Activated B cell treated with CpG ODN at 0.5 μM for 24 hours (primary cell): ENCODE measurements around the gene HSPA5. TPM values are rescaled to one million over a fixed set of nuclear protein-coding genes. Genes with fewer than 3 reads are reported as not detected.
A peak's percentile ranks its signal among the peaks of the same experiment; 100 is the strongest.

ENCODE experiments used
- ATAC-seq: fragments of 200-7000 bp; cut with Tn5 transposase; one replicate; pipeline ENCODE4 v1.10.0; 2021; ENCODE audit warnings: low read depth, mild to moderate bottlenecking, moderate library complexity
- CTCF ChIA-PET: fragments of 350-600 bp; sonication (Branson Sonifier 250); formaldehyde crosslinking; loops from one replicate; lab custom pipeline; 2021; ENCODE audit warnings: antibody characterized with exemption; lab: Charles Lee
- POLR2A ChIA-PET: fragments of 350-600 bp; sonication (Branson Sonifier 250); formaldehyde crosslinking; loops from one replicate; lab custom pipeline; 2021; ENCODE audit warnings: antibody characterized with exemption; lab: Charles Lee
- DNase-seq: peaks from one replicate; pipeline ENCODE4 v3.0.0; 2022
- H3K27ac Mint-ChIP-seq: one replicate; pipeline ENCODE4 v1.8.0; 2020; ENCODE audit warnings: mixed read lengths
- H3K27me3 Mint-ChIP-seq: one replicate; pipeline ENCODE4 v1.8.0; 2021; ENCODE audit warnings: mixed read lengths
- H3K36me3 Mint-ChIP-seq: one replicate; pipeline ENCODE4 v1.8.0; 2021; ENCODE audit warnings: low read depth, mixed read lengths
- H3K4me1 Mint-ChIP-seq: one replicate; pipeline ENCODE4 v1.8.0; 2021; ENCODE audit warnings: mixed read lengths
- H3K4me3 Mint-ChIP-seq: one replicate; pipeline ENCODE4 v1.8.0; 2020; ENCODE audit warnings: mild to moderate bottlenecking, mixed read lengths
- H3K9me3 Mint-ChIP-seq: one replicate; pipeline ENCODE4 v1.8.0; 2020; ENCODE audit warnings: mixed read lengths
- intact Hi-C: fragments of 100-400 bp; cut with micrococcal nuclease; formaldehyde crosslinking; loops from one replicate; pipeline ENCODE4 v1.15.1; 2024
- total RNA-seq: library from RNA; stranded (reverse); gene quantifications from 2 replicates; pipeline ENCODE4 v1.2.3, GENCODE V29; 2022
- TF ChIP-seq, protein P1 (sequence below): fragments of 200-600 bp; IDR thresholded peaks from one replicate; pipeline ENCODE4 v1.8.0; 2022; ENCODE audit warnings: antibody characterized with exemption, mild to moderate bottlenecking

Gene HSPA5
- total RNA-seq, 1 donor from 2014 or later, result 118 TPM

DNA sequence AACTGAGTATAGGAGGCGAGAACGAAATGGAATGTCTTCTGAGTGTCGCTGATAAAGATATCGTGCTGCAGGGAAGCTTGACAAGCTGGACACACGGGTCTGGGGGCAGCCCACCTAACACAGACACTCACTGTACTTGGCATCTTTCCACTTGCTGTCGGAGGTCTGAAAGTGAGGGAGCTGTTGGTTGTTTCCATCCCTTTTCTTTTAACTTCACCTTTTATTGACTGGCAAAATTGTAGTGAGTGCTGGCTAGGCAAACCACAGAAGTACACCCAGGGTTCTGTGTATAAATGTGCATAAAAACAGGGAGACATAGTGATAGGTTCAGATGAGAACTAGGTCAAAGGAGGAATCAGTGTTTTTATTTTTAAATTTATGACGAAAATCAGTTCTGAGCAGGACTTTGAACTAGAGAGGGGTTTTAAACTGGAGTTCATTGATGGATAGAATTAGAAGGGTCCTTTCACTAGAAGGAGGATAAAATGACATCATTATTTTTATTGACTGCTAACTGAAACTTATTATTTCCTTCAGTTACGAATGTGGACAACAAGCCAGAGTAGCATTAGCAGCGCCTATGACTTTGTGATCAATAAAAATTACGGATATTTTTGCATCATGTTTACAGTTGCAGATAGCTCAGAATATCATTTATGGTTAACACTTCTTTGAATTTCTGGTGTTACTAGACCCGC lies 21.3 kb upstream of the HSPA5 start:
- intact Hi-C loops, result loop anchor here (5.0 kb wide), 2 partner anchors 400 to 485 kb away; partner anchors contain the start of genes ARPC5L, PBX3 and RPL35
- Mint-ChIP-seq H3K27ac (peak overlapping the region; percentile 99), H3K4me1 (peaks cover 48% of the 10 kb centered on the region), H3K36me3 (peaks cover 34% of the 10 kb centered on the region), H3K4me3 (peak overlapping the region; percentile 96), H3K9me3 (no peaks in the 10 kb centered on the region), H3K27me3 (no peaks in the 10 kb centered on the region)
- TF ChIP-seq, protein P1, sequence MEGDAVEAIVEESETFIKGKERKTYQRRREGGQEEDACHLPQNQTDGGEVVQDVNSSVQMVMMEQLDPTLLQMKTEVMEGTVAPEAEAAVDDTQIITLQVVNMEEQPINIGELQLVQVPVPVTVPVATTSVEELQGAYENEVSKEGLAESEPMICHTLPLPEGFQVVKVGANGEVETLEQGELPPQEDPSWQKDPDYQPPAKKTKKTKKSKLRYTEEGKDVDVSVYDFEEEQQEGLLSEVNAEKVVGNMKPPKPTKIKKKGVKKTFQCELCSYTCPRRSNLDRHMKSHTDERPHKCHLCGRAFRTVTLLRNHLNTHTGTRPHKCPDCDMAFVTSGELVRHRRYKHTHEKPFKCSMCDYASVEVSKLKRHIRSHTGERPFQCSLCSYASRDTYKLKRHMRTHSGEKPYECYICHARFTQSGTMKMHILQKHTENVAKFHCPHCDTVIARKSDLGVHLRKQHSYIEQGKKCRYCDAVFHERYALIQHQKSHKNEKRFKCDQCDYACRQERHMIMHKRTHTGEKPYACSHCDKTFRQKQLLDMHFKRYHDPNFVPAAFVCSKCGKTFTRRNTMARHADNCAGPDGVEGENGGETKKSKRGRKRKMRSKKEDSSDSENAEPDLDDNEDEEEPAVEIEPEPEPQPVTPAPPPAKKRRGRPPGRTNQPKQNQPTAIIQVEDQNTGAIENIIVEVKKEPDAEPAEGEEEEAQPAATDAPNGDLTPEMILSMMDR, result no peak
- DNase-seq (no peak), ATAC-seq (no peak)
- ChIA-PET CTCF (interaction anchor here (1.7 kb wide), 1 partner anchor 21 kb away, joined by 9 read pairs; the partner anchor contains the start of gene HSPA5), POLR2A (interaction anchor here (0.9 to 7.2 kb wide), 4 partner anchors 10 to 59 kb away, joined by 3 to 201 read pairs (median 4); partner anchors contain the start of gene HSPA5)

DNA sequence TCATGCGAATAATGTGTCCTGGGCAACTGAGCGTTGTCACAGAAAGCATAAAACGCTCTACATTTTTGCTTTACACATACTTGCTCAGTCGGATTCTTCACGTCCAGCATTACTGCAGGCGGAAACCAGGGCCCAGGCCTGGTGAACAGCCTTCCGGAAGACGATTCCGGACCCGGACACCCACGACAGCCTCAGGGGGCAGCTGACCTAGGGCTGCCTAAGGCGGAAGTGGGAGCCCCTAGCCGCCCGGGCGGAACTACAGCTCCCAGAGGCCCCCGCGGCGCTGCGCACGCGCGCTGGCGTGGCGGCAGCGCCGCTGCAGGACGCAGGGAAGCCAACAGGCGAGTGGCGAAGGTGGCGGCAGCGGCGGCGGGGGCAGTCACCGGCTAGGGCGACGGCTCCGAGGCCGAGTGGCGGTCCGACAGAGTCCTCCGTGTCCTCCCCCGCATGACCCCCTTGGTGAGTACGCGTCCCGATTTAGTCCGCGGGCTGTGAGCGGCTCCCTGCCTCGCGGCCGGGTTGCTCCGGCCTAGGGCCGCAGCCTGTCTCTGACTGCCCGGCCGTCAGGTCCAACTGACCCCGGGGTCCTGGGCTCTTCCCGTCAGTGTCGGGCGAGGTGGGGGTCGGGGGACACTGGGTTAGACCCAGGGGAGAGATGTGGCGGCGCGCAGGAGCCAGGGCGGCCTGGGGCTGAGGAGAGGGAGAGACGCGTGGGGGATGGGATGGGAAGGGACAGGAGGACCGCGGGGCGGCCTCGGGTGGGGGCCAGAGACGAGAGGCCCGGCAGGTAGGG lies 20.6 kb upstream of the HSPA5 start, which contains the start of gene GAPVD1:
Gene GAPVD1, plus strand, starts transcription at position 326 of the 793 bp plus-strand sequence. CDS start 37,096 bp downstream, outside the sequence.
- ChIA-PET CTCF (interaction anchor here (1.7 kb wide), 1 partner anchor 21 kb away, joined by 9 read pairs; the partner anchor contains the start of gene HSPA5), POLR2A (interaction anchor here (0.6 to 7.2 kb wide), 10 partner anchors 10 to 1543 kb away, joined by 3 to 201 read pairs (median 6); partner anchors contain the start of genes ARPC5L, HSPA5, RABEPK and ZBTB43)
- intact Hi-C loops, result loop anchor here (1.0 to 5.0 kb wide), 7 partner anchors 20 to 486 kb away; partner anchors contain the start of genes ARPC5L, GOLGA1, HSPA5 and PBX3
- peak; percentile 97 for DNase-seq
- ATAC-seq, result peak; percentile 93
- Mint-ChIP-seq H3K27ac (peak within 1 kb of the TSS; percentile 99), H3K4me1 (peaks cover 48% of the 10 kb centered on the region), H3K27me3 (peaks cover 2% of the 10 kb centered on the region), H3K9me3 (no peaks in the 10 kb centered on the region), H3K4me3 (peak within 1 kb of the TSS; percentile 96), H3K36me3 (peaks cover 28% of the 10 kb centered on the region)
- TF ChIP-seq, protein P1, result no peak

DNA sequence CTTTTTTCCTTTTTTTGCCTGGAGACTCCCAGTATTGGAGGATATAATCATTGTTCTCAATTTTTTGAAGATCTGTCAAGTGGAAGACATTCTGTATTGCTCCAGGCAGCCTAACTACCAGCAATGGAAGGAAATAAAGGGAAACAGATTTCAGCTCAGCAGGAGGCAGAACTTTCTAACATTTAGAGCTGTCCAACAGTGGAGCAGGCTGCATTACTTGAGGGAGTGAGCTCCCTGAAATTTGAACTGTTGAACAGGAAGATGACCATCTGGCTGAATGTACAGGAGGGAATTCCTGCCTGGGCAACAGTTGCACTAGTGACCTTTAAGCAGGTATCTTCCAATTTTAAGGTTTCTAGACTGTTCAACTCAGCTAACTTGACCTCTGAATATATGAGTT lies 19.4 kb upstream of the HSPA5 start:
- intact Hi-C loops, result loop anchor here (2.0 to 5.0 kb wide), 4 partner anchors 118 to 487 kb away; partner anchors contain the start of genes ARPC5L, GOLGA1, PBX3 and RPL35
- Mint-ChIP-seq H3K4me1 (peaks cover 46% of the 10 kb centered on the region), H3K27me3 (peaks cover 2% of the 10 kb centered on the region), H3K9me3 (no peaks in the 10 kb centered on the region), H3K27ac (peak overlapping the region; percentile 99), H3K4me3 (peak overlapping the region; percentile 96), H3K36me3 (peaks cover 22% of the 10 kb centered on the region)
- ChIA-PET CTCF (interaction anchor here (1.7 kb wide), 1 partner anchor 19 kb away, joined by 9 read pairs; the partner anchor contains the start of gene HSPA5), POLR2A (interaction anchor here (0.6 to 7.2 kb wide), 11 partner anchors 10 to 1325 kb away, joined by 3 to 201 read pairs (median 3); partner anchors contain the start of gene HSPA5)
- ATAC-seq, result no peak
- TF ChIP-seq, protein P1, result no peak
- DNase-seq, result no peak

DNA sequence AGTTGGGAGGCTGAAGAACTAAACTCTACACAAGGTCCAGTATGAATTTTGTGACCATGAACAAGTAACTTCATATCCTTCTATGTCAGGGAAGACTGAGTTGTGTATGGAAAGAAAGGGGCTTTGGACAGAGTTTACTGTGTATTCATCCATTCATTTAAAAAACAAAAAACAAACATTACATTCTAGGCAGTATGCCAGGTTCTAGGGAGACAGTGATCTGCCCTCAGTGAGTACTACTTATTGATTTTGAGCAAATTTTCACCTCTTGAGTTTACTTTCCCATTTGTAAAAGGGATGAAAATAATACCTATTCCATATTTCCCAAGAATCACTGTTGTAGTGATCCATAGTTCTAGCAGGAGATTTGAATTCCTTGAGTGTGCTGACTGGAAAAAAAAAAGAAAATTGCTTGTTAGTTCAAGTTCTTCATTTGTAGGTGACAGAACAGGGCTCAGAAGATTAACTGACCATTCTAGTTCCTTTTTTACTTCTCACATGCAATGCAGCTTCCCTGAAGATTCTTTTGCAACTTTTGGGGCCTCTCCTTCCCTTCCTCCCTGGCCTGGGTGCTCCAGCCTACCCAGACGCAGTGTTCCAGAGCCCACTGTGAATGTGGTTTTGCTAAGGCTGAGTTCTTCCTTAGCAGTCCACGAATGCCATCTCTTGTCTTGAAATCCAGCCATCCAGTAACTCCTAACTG lies 17.8 kb upstream of the HSPA5 start:
- intact Hi-C loops, result no loop called here
- DNase-seq (no peak), ATAC-seq (no peak)
- peaks cover 32% of the 10 kb centered on the region for H3K4me1 Mint-ChIP-seq
- ChIA-PET CTCF (no interaction called here), POLR2A (interaction anchor here (7.2 kb wide), 1 partner anchor 16 kb away, joined by 201 read pairs; the partner anchor contains the start of gene HSPA5)
- peaks cover 2% of the 10 kb centered on the region for H3K27me3 Mint-ChIP-seq
- H3K4me3 Mint-ChIP-seq, result no peak overlapping the region
- H3K27ac Mint-ChIP-seq, result peak overlapping the region; percentile 36
- TF ChIP-seq, protein P1, result no peak
- no peaks in the 10 kb centered on the region for H3K9me3 Mint-ChIP-seq
- H3K36me3 Mint-ChIP-seq, result peaks cover 11% of the 10 kb centered on the region
